Karpas-422 (cell line): Measurements from ENCODE around the gene IGFALS. TPM values are rescaled to one million over a fixed set of nuclear protein-coding genes. Genes with fewer than 3 reads are reported as not detected.

ENCODE experiments used
- DNase-seq: peaks from one replicate; pipeline ENCODE4 v3.0.0-alpha.2; 2015
- H2AFZ ChIP-seq: fragments of 200-600 bp; sonication (generic); 2 replicates; pipeline ENCODE4 v1.6.1; 2014; ENCODE audit warnings: antibody characterized with exemption, low read length, mixed read lengths
- H3K27ac ChIP-seq: fragments of 200-600 bp; sonication (generic); 2 replicates; pipeline ENCODE4 v1.5.1; 2014; ENCODE audit warnings: mild to moderate bottlenecking, low read length, moderate library complexity
- H3K27me3 ChIP-seq: fragments of 200-600 bp; sonication (generic); 2 replicates; pipeline ENCODE4 v1.6.1; 2014; ENCODE audit warnings: low read length, mixed read lengths
- H3K36me3 ChIP-seq: fragments of 200-600 bp; sonication (generic); 2 replicates; pipeline ENCODE4 v1.6.1; 2014; ENCODE audit warnings: low read length, mixed read lengths; ENCODE audit not compliant: insufficient read depth
- H3K4me1 ChIP-seq: fragments of 200-600 bp; sonication (generic); 2 replicates; pipeline ENCODE4 v1.6.1; 2014; ENCODE audit warnings: mild to moderate bottlenecking, low read length, mixed read lengths
- H3K4me2 ChIP-seq: fragments of 200-600 bp; sonication (generic); 2 replicates; pipeline ENCODE4 v1.6.1; 2014; ENCODE audit warnings: low read length, low read depth, mild to moderate bottlenecking; ENCODE audit not compliant: poor library complexity, severe bottlenecking
- H3K4me3 ChIP-seq: fragments of 200-600 bp; sonication (generic); 2 replicates; pipeline ENCODE4 v1.5.1; 2014; ENCODE audit warnings: mild to moderate bottlenecking, antibody characterized with exemption, low read length, mixed read lengths
- H3K79me2 ChIP-seq: fragments of 200-600 bp; sonication (generic); 2 replicates; pipeline ENCODE4 v1.6.1; 2014; ENCODE audit warnings: mild to moderate bottlenecking, low read length, mixed read lengths
- H3K9ac ChIP-seq: fragments of 200-600 bp; sonication (generic); 2 replicates; pipeline ENCODE4 v1.6.0; 2014; ENCODE audit warnings: low read length
- H3K9me2 ChIP-seq: fragments of 200-600 bp; sonication (generic), shearing (Covaris generic); replicated peaks from 2 replicates; pipeline ENCODE4 v1.6.0; 2014; ENCODE audit warnings: mild to moderate bottlenecking, low read length, moderate library complexity; ENCODE audit not compliant: insufficient read depth
- H3K9me3 ChIP-seq: fragments of 300-700, 200-600 bp; sonication (generic); 2 replicates; pipeline ENCODE4 v1.6.1; 2014; ENCODE audit warnings: low read length, mixed read lengths
- H4K20me1 ChIP-seq: fragments of 200-600 bp; sonication (generic); 2 replicates; pipeline ENCODE4 v1.6.1; 2014; ENCODE audit warnings: mild to moderate bottlenecking, antibody characterized with exemption, low read length, low read depth; ENCODE audit not compliant: insufficient read depth
- total RNA-seq: library from RNA; depleted of rRNA; stranded (reverse); fragments of >200 nt; shearing (Covaris generic); gene quantifications from 2 replicates; pipeline ENCODE4 v1.2.3, GENCODE V29; 2014; ENCODE audit warnings: low replicate concordance

Gene IGFALS
- total RNA-seq, 1 experiment from 2014 or later: not detected

- H3K27me3 ChIP-seq: no peaks in the 10 kb centered on the region
- H3K79me2 ChIP-seq: no peaks in the 10 kb centered on the region
- DNase-seq: no peak
- no peak overlapping the region for H3K4me3 ChIP-seq
- H2AFZ ChIP-seq: no peak overlapping the region
- no peaks in the 10 kb centered on the region for H3K9me2 ChIP-seq
- H3K27ac ChIP-seq: no peak overlapping the region
- peaks cover 3% of the 10 kb centered on the region; the same call in 1 of the 2 replicates for H3K9me3 ChIP-seq
- H4K20me1 ChIP-seq: no peaks in the 10 kb centered on the region
- no peaks in the 10 kb centered on the region for H3K36me3 ChIP-seq
- H3K4me1 ChIP-seq: no peaks in the 10 kb centered on the region
- H3K9ac ChIP-seq: no peak overlapping the region
- H3K4me2 ChIP-seq: no peak overlapping the region
Measured at GRCh38 chr16:1794908-1795666, 1.6 kb upstream of the IGFALS start.

GRCh38 chr16:1794221-1794871 is 841 bp upstream of the IGFALS start:
- H3K9me3 ChIP-seq: no peaks in the 10 kb centered on the region; the same call in 1 of the 2 replicates
- no peaks in the 10 kb centered on the region for H4K20me1 ChIP-seq
- no peak overlapping the region for H3K4me3 ChIP-seq
- H2AFZ ChIP-seq: no peak overlapping the region
- H3K4me1 ChIP-seq: no peaks in the 10 kb centered on the region
- no peak overlapping the region for H3K9ac ChIP-seq
- no peaks in the 10 kb centered on the region for H3K79me2 ChIP-seq
- DNase-seq: no peak
- no peak overlapping the region for H3K4me2 ChIP-seq
- H3K27ac ChIP-seq: no peak overlapping the region
- no peaks in the 10 kb centered on the region for H3K9me2 ChIP-seq
- no peaks in the 10 kb centered on the region for H3K36me3 ChIP-seq
- H3K27me3 ChIP-seq: no peaks in the 10 kb centered on the region

DNA sequence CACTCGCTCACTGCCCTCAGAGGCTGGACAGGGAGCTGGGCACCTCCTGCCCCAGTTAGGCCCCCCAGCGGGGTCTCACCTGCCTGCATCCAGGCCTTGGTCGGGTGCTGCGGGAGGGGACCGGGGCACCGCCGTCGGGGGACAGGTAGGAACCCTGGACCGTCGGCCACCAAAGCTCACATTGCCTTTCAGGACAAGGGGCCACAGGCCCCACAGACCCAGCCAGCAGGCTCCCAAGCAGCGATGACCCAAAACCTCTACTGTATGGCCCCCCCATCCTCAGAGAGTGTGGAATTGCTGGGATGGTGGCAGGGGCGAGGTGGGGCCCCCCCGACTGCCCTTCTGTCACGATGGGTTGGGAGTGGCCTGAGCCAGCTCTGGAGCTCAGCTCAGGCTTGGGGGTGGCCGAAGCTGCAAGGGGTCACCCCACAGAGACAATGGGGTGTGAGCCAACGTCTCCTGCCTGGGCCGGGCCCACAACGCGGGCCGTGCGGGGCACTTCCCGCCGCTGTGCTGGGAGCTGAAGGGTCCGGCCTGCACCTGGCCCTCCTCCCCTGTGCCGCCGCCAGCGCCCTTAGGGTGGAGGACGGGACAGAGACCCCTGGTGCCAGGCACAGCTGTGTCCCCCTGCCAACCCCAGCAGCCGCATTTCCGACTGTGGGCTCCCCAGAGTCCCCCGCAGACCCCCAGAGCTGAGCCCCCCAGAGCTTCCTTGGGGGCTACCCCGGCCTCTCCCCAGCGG is 498 bp downstream of the IGFALS start:
- DNase-seq: no peak
- Histone ChIP-seq H3K4me3 (no peak overlapping the region), H3K9me2 (no peaks in the 10 kb centered on the region), H4K20me1 (no peaks in the 10 kb centered on the region), H3K4me1 (no peaks in the 10 kb centered on the region), H3K27me3 (no peaks in the 10 kb centered on the region), H3K9ac (no peak overlapping the region), H3K79me2 (no peaks in the 10 kb centered on the region), H3K9me3 (no peaks in the 10 kb centered on the region), H3K36me3 (no peaks in the 10 kb centered on the region), H3K4me2 (no peak overlapping the region), H2AFZ (no peak overlapping the region), H3K27ac (no peak overlapping the region)

GRCh38 chr16:1791943-1792812 is 1.3 kb downstream of the IGFALS start:
- H3K36me3 ChIP-seq: no peaks in the 10 kb centered on the region

GRCh38 chr16:1791256-1791942 is 2.1 kb downstream of the IGFALS start:
- Histone ChIP-seq H3K27ac (no peak overlapping the region), H3K9me3 (no peaks in the 10 kb centered on the region), H2AFZ (no peak overlapping the region), H3K9ac (no peak overlapping the region), H3K36me3 (no peaks in the 10 kb centered on the region), H3K27me3 (no peaks in the 10 kb centered on the region), H3K4me2 (no peak overlapping the region), H3K4me1 (no peaks in the 10 kb centered on the region), H3K9me2 (no peaks in the 10 kb centered on the region), H3K79me2 (no peaks in the 10 kb centered on the region; the same call in 1 of the 2 replicates), H3K4me3 (no peak overlapping the region), H4K20me1 (no peaks in the 10 kb centered on the region)
- no peak for DNase-seq

More at GRCh38 chr16:1791943-1792812, 1.3 kb downstream of the IGFALS start:
- Histone ChIP-seq H3K9me3 (no peaks in the 10 kb centered on the region), H3K4me3 (no peak overlapping the region), H3K9me2 (no peaks in the 10 kb centered on the region), H3K4me2 (no peak overlapping the region), H2AFZ (no peak overlapping the region), H3K27ac (no peak overlapping the region), H3K9ac (no peak overlapping the region), H3K27me3 (no peaks in the 10 kb centered on the region), H4K20me1 (no peaks in the 10 kb centered on the region), H3K4me1 (no peaks in the 10 kb centered on the region), H3K79me2 (no peaks in the 10 kb centered on the region)
- DNase-seq: no peak

DNA sequence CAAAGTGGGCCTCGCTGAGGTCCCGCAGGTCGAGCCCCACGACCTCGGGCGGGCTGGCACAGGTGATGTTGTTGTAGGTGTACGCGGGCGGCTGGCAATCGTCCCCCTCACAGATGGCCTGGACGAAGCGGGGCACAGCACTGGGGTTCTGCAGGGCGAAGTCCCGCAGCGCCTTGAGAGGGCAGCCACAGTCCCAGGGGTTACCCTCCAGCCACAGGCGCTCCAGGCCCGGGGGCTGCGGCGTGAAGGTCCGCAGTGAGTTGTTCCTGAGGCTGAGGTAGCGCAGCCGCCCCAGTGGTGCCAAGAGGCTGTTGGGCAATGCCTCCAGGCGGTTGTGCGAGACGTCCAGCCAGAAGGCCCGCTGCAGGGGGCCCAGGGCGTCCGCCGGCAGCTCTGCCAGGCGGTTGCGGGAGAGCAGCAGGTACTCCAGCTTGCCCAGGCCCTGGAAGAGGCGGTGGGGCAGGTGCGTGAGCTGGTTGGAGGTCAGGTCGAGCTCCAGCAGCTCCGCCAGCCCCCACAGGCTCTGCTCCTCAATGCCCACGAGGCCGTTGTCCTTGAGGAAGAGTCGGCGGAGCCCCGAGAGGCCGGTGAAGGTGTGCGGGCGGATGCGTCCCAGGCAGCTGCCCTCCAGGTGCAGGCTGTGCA is 2.8 kb downstream of the IGFALS start:
- no peak overlapping the region for H2AFZ ChIP-seq
- DNase-seq: no peak
- H3K4me3 ChIP-seq: no peak overlapping the region
- no peaks in the 10 kb centered on the region for H3K9me2 ChIP-seq
- peaks cover under 1% of the 10 kb centered on the region; the same call in 1 of the 2 replicates for H4K20me1 ChIP-seq
- H3K36me3 ChIP-seq: no peaks in the 10 kb centered on the region
- H3K9ac ChIP-seq: no peak overlapping the region
- H3K4me1 ChIP-seq: no peaks in the 10 kb centered on the region
- H3K27me3 ChIP-seq: no peaks in the 10 kb centered on the region
- peaks cover 5% of the 10 kb centered on the region for H3K79me2 ChIP-seq
- H3K9me3 ChIP-seq: no peaks in the 10 kb centered on the region
- H3K27ac ChIP-seq: no peak overlapping the region
- H3K4me2 ChIP-seq: no peak overlapping the region

DNA sequence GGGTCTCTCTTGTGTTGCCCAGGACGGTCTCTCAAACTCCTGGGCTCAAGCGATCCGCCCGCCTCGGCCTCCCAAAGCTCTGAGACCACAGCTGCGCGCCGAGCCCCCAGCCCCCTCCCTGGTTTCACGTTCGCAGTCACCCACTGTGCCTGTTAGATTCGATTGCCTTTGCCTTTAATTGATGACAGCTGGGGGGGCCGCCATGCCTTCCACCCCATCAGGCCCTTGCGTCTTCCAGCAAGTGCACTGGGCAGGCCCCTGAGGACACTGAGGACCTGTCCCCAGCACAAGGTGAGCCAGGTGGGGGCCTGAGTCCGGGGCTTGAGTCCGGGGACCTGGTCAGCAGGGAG is 3.3 kb downstream of the IGFALS start:
- Histone ChIP-seq H3K79me2 (peaks cover 10% of the 10 kb centered on the region), H3K4me3 (no peak overlapping the region), H3K9ac (no peak overlapping the region), H3K9me2 (no peaks in the 10 kb centered on the region), H3K4me2 (no peak overlapping the region), H4K20me1 (peaks cover 6% of the 10 kb centered on the region), H3K4me1 (no peaks in the 10 kb centered on the region), H2AFZ (no peak overlapping the region), H3K9me3 (no peaks in the 10 kb centered on the region), H3K36me3 (no peaks in the 10 kb centered on the region), H3K27ac (no peak overlapping the region), H3K27me3 (no peaks in the 10 kb centered on the region)
- DNase-seq: no peak
